Measurements from ENCODE around the gene TMPRSS5. TPM values are rescaled to one million over a fixed set of nuclear protein-coding genes. Genes with fewer than 3 reads are reported as not detected.
"Not testable (repeated sequence)": the region's sequence is repeated elsewhere in the genome, so short reads cannot be mapped to it uniquely, and the experiment has no call there.

The TMPRSS5 gene
- polyA plus RNA-seq (ENCODE audit: insufficient read length): 1.6 TPM
- long read RNA-seq, donor 1: 0 reads
- long read RNA-seq, donor 2: 0 reads
- long read RNA-seq, donor 3: 0 reads
- long read RNA-seq, donor 4: 0 reads
- long read RNA-seq, donor 5: 0 reads
- long read RNA-seq, donor 6: 0 reads
- long read RNA-seq, donor 7: 0 reads
- long read RNA-seq, donor 8: 0 reads

DNA sequence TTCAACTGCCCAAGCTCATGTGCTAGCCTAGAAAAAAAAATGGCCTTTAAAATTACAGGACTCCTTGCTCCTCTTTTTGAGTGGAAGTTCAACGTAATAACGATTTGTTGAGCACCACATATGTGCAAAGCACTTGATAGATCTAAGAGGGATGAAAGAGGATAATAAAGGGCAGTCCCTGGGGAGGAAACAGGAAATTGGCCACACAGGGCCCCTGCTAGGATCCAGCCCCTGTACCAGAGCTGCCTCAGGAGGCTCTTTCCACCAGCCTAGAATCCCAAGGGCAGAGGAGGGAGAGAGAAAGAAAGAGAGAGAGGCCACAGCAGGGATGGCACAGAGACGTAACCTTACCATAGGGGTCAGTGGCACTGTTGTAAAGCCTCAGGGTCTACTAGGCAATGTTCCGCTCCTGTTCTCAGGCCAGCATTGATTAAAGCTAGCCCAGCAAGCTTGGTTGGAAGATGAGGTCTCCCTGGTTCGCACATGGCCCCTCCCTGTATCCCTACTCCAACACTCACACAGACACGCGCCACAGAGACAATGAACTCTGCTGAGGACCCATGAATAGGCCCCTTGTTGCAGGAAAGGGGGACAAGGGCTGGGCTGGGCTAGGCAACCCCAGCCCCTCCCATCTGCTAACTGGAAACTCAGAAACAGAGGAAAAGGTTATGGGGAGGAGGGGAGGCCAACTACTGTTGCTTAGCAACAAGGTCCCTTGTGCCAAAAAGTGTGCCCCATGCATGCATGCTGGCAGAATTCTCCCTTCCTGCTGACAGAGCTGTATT, at the start of gene TMPRSS5:
Gene TMPRSS5, minus strand, starts transcription at position 438 of the 785 bp plus-strand sequence. Its CDS starts 84 bp downstream, at position 354.
- DNase-seq: no peak

DNA sequence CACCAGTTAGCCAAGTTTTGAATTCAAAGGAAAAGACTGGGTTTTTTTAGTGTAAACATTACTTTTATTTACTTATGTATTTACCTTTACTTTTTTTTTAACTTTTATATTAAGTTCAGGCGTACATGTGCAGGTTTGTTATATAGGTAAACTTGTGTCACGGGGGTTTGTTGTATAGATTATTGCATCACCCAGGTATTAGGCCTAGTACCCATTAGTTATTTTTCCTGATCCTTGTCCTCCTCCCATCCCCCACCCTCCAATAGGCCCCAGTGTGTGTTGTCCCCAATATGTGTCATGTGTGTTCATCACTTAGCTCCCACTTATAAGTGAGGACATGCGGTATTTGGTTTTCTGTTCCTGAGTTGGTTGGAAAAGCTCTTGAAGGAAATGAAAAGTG, 46.8 kb upstream of the TMPRSS5 start:
- no peak for DNase-seq

DNA sequence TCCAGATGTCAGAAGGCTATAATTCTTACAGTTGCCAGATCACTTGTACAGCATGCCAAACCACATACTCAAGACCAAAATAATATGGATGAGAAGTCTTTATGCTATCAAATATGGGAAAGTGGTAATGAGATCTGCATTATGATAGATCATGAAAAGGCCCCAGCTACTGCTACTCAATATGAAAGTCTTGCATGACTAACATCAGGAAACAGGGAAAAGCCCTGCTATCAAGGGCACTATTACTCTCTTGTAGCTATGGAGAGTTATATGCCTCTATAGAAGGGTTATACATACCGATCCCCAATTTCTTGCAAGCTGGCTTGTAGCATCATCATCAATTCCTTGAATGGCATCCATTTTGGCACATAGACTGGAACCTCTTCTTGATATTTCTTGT, 30.2 kb upstream of the TMPRSS5 start:
- no peak for DNase-seq

DNA sequence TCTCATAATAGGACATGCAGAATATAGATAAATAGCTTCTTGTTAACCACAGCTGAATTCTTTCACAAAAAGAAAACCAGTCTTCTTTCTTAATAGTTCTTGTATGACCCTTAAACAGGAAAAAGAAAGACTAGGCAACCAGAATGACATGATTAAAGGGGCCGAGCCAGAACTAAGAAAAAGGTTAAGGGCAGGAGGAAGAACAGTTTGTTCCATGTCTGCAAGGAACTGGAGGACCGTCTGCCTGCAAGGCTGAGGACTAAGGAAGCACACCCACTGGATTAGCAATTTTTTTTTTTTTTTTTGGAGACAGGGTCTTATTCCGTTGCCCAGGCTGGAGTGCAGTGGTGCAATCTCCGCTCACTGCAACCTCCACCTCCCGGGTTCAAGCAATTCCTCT, 26.0 kb upstream of the TMPRSS5 start:
- DNase-seq: no peak

DNA sequence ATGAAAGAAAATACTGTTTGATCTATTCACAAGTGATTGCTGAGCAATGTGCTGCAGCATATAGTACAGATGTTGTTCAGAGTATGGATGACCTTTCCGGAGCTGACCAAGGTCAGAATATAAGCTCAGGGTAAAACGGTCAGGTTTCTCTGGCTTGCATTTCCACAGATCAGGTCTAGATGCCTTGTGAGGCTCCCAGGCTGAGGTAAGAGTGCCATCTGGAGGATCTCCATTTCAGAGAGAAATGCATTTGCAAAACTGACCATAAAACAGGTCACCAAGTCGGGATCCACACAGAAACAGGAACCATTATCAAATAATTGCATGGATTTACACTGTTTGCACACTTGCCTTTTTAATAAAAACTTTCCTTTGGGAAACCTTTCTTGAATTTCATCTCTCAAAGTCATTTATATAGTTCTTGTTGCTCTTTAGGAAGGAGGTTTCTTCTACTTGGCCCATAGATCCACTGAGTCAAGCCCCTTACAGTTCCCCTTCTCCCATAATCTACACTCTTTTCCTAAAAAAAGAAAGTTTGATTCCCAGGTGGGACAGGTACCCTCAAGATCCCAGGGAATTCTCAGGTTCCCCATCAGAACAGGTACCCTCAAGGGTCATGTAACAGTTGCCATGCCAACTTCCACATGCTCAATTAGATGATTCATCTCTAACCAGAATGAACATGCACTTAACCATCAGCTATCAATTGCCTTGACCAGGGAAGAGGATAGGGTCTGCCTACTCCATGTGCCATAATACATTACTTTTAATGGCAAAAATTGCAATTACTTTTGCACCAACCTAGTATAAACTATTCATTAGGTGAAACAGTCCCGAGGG, 25.0 kb upstream of the TMPRSS5 start:
- peak; percentile 56 for DNase-seq

DNA sequence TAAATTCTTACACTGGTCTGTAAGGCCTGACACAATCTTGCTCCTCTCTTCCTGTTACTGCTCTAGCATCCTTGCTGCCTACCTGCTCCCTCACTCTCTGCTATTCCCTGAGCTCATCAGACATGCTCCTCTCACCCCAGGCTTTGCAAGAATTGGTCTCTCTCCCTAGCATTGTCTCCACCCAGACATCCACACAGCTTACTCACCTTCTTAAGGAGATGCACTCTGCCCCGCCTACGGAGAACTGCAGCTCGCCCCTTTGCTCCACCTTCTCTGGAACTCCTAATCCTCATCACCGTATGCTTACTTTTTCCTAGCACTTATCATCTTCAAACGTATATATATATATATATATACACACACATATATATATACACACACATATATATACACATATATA, 23.3 kb upstream of the TMPRSS5 start:
- no peak for DNase-seq

DNA sequence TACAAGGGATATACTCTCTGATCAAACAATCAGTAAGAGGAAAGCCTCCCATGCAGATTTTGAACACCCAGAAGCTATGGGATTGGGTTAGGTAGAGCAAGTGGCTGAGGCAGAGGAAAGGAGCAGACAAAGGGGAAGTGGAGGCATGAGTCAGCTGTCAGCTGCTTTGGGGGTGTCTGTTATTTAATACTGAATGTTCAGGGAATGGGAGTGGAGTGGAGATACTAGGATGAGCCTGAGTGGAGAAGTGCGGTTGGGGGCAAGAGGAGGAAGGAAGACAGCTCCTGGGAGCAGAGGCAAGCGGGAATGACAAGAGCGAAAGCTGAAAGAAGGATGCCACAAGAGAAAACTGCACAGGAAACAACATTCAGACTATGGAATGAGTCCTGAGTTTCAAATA, 22.7 kb upstream of the TMPRSS5 start:
- no peak for DNase-seq

DNA sequence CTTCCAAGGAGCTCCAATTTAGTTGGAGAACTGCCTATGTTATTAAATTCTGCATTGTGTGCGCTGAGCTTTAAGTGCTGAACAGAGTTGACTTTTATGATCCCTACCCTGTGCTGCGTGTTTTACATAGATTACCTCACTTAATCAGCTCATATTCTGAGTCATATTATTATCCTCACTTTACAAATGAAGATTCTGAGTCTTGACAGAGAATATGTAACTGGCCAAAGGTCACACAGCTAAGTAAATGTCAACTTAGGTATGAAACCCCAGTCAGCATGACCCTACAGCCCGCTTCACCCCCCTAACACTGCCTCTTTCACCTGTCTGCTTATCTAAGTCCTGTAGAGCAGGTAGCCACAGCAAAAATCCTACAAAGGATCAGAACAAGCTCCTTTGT, 19.8 kb upstream of the TMPRSS5 start:
- DNase-seq: no peak

DNA sequence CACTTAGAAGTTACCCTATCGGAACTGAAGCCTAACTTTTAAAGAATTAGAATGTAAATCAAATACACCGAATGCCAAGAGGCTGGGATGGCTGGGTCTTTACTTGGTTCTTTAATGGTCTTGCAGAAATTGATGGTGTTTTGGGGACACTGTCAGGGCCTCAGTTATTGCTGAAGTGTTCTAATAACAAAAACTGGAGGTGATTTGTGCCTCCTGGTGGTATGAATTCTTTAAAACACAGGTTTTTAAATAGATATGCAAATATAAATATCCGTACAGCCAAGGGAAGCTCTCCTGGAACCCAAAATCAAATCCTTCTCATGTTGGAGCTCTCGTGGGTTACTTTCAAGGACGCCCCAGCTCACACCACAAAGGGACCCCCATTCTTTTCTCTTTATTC, 19.3 kb upstream of the TMPRSS5 start:
- DNase-seq: no peak

DNA sequence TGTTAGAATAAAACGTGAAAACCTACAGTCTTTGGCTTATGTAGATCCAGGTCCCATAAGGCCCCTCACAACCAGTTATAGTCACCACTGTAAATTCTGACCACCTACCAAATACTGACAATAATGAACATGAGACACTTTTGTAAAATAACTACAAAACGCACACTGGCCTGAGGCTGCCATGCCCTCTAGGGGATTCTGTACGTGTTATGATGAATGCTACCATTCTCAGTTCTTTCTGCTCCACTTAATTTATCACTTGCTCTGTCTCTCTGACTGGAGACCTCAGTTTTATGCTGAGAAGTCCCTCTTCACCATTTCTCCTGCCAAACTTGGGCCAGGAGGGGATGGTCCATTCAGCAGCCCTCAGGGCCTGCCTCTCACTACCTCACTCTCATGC, 18.7 kb upstream of the TMPRSS5 start:
- DNase-seq: no peak

DNA sequence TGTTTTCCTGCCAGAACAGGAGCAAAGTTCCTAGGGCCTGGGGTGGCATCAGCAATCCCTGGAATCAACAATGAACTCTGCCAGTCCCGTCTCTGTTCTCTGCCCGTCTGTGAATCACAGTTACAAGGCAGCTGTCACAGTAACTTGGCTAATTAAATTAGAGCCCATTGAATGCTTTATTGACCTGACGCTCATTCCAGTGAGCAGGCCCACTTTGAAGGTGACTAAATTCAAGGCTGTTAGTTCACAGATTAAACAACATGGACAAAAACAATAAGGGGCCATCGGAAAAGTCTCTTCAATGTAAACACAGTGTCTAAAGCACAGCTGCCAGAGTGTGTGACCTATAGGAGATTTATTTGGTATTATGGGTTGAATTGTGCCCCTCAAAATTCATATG, 17.7 kb upstream of the TMPRSS5 start:
- no peak for DNase-seq

DNA sequence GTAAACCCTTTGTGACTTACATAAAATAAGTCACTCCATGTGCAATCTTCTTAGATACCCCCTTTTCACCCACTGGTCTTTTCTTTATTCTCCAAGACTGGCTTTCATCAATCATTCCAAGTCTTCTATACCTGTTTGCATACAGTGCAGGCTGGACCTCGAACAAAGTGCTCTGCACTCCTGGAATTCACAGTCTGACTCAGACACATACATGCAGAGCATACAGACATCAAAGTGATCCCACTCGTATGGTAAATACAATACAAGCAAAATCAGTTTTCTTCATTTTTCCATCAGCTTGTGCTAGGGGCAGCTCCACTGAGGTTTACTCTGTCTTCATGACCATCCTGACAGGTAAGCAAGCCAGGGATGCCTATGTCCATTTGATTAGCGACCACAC, 16.8 kb upstream of the TMPRSS5 start:
- DNase-seq: no peak

DNA sequence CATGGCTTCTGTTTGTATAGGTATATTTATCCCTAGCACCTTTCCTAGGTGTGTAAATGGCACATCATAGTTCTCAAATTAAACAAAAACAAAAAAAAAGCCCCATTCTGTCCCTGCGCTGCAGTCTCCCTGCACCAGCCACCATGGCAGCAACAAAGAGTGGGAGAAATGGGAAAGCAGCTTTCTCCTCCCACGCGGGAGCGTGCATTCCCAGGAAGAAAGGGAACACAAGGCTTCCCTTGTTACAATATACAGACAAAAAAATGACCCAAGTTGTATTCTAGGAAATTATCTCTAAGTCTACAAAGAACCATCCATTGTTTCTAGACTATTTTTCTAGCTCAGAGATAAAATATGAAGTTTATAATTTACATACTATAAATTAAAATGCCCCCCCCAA, 16.1 kb upstream of the TMPRSS5 start:
- DNase-seq: no peak

DNA sequence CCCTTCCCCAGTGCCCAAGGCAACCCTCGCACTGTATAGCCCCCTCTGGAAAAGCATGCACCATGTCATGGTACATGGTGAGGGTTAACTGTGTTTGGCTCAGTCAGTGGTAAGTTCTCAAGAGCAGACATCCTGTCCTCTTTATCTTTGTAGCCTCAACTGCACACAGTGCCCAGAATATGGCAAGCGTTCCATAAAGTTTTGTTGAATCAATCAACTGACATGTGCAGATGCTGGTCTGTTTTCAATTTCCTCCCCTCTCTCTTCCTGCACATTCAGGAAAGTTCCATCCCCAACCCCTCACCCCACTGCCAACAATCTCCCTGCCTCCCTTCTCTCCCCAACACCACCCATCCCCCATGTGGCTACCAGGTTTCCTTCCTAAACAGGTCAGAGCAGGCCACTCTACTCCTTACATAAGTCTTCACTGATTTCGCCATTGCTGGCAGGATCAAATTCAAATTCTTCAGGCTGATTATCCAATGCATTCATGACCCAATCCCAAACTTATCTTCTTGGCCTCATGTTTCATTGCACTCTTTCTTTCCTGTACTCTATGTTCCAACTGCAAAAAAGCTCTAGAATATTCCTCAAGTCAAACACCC, 15.5 kb upstream of the TMPRSS5 start:
- DNase-seq: no peak

DNA sequence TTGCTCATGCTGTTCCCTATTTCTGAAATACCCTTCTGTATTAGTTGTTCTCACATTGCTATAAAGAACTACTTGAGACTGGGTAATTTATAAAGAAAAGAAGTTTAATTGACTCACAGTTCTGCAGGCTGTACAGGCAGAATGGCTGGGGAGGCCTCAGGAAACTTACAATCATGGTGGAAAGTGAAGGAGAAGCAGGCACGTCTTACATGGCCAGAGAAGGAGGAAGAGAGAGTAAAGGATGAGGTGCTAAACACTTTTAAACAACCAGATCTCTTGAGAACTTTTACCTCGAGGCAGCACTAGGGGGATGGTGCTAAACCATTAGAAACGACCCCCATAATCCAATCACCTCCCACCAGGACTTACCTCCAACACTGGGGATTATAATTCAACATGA, 14.4 kb upstream of the TMPRSS5 start:
- DNase-seq: not testable (repeated sequence)

DNA sequence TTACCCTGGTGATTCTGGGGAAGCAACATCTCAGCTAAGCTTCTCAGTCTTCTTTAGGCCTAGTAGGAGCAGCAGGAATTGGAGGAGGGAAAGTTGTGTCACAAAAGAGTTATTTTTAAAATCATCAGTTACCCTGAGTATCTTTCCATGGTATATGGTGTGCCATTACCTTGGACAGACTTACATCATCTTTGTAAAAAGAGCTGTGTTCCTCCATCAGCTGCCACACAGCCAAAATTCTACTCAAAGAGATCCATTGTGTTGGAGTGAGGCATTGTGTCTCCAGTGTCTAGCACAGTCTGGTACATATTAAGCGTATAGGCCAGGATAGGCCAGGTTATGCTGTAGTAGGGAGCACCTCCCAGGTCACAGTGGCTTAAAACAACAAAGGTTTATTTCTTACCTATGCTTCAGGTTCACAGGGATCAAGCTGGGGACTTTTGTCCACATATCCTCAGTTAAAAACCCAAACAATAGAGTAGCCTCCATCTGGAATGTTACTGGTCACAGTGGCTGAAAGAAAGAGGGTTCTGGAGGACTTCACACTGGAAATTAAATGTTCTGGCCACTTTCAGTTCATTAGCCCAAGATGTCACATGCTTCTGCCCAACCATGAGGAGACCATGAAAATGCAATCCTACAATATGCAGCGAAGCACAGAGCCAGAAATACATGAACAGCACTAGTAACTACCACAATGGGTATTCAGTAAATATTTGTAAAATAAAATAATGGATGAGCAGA, 9.9 kb upstream of the TMPRSS5 start:
- no peak for DNase-seq

DNA sequence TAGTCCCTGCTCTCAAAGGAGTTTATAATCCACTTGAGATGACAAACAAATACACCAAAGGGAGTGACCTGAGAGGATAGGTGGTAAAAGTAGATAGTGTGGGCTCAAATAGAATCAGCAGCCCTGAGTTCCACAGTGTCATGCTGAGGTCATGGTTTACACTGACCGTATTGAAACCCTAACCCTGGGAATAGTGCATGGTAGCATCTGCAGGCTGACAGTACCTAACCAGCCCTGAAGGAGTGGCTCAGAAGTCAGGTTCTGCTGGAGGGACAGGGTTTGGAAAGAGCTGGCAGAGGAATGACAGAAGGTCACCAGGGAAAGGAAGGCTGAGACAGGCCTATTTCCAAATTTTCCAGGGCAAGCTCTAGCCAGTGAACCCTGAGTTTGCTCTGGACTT, 9.2 kb upstream of the TMPRSS5 start:
- no peak for DNase-seq

DNA sequence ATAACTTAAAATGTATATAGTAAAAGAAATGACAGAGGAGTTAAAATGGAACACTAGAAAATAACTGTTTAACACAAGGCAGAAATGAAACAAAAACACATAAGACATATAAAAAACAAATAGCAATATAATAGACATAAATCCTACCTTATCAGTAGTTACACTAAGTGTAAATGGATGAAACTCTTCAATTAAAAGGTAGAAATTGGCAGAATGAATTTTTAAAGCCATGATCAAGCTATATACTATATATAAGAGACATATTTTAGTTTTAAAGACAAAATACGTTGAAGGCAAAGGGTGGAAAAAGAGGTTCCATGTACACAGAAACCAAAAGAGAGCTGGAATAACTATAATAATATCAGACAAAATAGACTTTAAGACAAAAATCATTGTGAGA, 4.9 kb upstream of the TMPRSS5 start:
- no peak for DNase-seq

DNA sequence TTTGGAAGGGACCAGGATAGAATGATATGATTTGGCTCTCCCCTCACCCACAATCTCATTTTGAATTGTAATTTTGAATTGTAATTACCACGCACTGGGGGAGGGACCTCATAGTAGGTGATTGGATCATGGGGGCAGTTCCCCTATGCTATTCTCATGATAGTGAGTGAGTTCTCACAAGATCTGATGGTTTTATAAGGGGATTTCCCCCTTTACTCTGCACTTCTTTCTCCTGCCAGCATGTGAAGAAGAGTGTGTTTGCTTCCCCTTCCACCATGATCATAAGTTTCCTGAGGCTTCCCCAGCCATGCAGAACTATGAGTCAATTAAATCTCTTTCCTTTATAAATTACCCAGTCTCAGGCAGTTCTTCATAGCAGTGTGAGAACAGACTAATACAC, 2.6 kb downstream of the TMPRSS5 start:
- DNase-seq: not testable (repeated sequence)

DNA sequence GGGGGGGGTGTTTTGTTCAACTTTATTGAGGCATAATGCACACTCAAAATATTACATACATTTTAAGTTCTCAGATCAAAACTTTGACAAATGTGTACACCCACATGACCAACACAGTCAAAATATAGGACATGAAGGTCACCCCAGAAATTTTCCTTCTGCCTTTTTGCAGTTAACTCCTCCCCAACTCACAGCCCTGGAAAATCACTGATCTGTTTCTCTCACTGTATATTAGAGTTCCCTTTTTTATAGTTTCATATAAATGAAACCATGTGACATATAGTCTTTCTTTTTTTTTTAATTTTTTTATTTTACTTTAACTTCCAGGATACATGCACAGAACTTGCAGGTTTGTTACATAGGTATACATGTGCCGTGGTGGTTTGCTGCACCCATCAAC, 4.6 kb downstream of the TMPRSS5 start:
- no peak for DNase-seq

DNA sequence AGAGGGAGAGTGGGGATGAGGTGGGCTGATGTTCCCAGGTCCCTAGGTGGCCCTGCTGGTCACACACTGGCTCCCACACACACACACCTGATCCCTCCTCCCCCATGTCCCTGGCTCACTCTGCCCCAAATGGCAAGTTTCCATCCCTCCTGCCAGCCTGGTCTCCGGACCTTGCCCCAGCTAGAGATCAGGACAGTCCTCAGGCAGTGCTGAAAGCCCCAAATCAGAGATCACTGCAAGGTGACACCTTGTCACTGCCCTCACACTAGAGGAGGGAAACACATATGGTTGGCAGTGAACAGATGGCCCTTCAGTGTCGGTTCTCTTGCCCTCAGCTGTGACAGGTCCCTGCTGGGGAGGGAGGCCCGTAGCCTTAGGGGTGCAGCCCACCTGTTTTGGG, 7.6 kb downstream of the TMPRSS5 start:
- DNase-seq: no peak
